ENCODE results near the gene PRELID3B.

The PRELID3B gene

GRCh38 chr20:59042151-59042795 is at the start of gene PRELID3B:
PRELID3B (minus strand) TSS chr20:59042786; CDS start chr20:59042730, 56 bp downstream.
- TF ChIP-seq, protein P1, sequence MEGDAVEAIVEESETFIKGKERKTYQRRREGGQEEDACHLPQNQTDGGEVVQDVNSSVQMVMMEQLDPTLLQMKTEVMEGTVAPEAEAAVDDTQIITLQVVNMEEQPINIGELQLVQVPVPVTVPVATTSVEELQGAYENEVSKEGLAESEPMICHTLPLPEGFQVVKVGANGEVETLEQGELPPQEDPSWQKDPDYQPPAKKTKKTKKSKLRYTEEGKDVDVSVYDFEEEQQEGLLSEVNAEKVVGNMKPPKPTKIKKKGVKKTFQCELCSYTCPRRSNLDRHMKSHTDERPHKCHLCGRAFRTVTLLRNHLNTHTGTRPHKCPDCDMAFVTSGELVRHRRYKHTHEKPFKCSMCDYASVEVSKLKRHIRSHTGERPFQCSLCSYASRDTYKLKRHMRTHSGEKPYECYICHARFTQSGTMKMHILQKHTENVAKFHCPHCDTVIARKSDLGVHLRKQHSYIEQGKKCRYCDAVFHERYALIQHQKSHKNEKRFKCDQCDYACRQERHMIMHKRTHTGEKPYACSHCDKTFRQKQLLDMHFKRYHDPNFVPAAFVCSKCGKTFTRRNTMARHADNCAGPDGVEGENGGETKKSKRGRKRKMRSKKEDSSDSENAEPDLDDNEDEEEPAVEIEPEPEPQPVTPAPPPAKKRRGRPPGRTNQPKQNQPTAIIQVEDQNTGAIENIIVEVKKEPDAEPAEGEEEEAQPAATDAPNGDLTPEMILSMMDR (IDR thresholded peaks at IDR 0.05) = no peak
- intact Hi-C loops (cut with DNase I; ENCODE audit: low total_unique reads) = no loop called here
- Histone ChIP-seq H3K36me3 (peaks cover 9 to 14% (median 11%) of the 10 kb centered on the region in 3 donors), H3K4me3 (peak within 1 kb of the TSS; percentile 70 to 78), H3K4me1 (peaks cover 0 to 33% (median 17%) of the 10 kb centered on the region in 4 donors), H3K27me3 (no peaks in the 10 kb centered on the region), H3K27ac (peak within 1 kb of the TSS; percentile 73 to 76), H3K9me3 (no peaks in the 10 kb centered on the region)
- peak; percentile 31 to 70 for DNase-seq

DNA sequence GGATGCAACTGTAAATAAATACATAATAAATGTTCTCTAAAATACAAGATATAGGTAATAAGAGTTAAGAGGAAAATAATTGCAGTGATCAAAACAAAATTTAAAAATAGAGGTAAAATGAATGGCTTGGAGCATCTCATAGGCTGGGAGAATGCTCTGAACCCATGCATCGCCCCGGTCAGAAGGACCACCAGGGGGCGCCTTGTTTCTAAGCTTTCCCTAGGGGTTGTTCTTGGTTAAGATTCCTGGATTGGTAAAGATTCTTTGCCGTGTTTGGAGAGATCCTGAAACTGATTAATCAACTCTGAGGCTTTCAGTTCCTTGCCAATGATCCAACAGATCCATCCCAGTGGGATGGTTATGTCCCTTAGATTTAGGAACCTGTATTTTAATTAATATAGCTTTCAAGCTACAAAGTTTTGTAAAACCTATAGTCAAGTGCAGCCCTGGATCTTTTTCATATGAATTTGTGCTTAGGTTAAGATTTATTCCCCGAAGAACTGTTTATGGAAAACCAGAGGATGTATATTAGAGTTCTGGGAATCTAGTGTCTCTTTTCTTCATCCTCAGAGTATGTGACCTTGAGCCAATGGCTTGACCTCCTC is 45.3 kb upstream of the PRELID3B start:
- peak; percentile 81 for DNase-seq
- Histone ChIP-seq H3K36me3 (no peaks in the 10 kb centered on the region), H3K4me1 (peaks cover 0 to 12% (median 7%) of the 10 kb centered on the region in 4 donors), H3K9me3 (no peaks in the 10 kb centered on the region), H3K27me3 (peaks cover 0 to 10% of the 10 kb centered on the region in 2 donors), H3K27ac (no peak overlapping the region), H3K4me3 (no peak overlapping the region)
- intact Hi-C loops (cut with DNase I; ENCODE audit: low total_unique reads) = loop anchor here (5.0 kb wide), 1 partner anchor 134 kb away; no protein-coding TSS in a partner anchor
- TF ChIP-seq, protein P1 (IDR thresholded peaks at IDR 0.05) = peak; percentile 75 to 83

- Histone ChIP-seq H3K36me3 (no peaks in the 10 kb centered on the region), H3K4me1 (peaks cover 0 to 12% (median 7%) of the 10 kb centered on the region in 4 donors), H3K27me3 (peaks cover 0 to 10% of the 10 kb centered on the region in 2 donors), H3K27ac (no peak overlapping the region), H3K9me3 (no peaks in the 10 kb centered on the region), H3K4me3 (no peak overlapping the region)
- DNase-seq = no peak
- TF ChIP-seq, protein P1 (IDR thresholded peaks at IDR 0.05) = no peak
- intact Hi-C loops (cut with DNase I; ENCODE audit: low total_unique reads) = loop anchor here (5.0 kb wide), 1 partner anchor 135 kb away; no protein-coding TSS in a partner anchor
Measured at GRCh38 chr20:59086923-59087322, 44.3 kb upstream of the PRELID3B start.

- intact Hi-C loops (cut with DNase I; ENCODE audit: low total_unique reads) = no loop called here
- DNase-seq = no peak
- TF ChIP-seq, protein P1 (IDR thresholded peaks at IDR 0.05) = no peak
- no peak overlapping the region for H3K27ac ChIP-seq
- H3K4me3 ChIP-seq = no peak overlapping the region
- no peaks in the 10 kb centered on the region for H3K36me3 ChIP-seq
- H3K27me3 ChIP-seq = peaks cover 0 to 10% of the 10 kb centered on the region in 2 donors
- no peaks in the 10 kb centered on the region for H3K9me3 ChIP-seq
- H3K4me1 ChIP-seq = peaks cover 0 to 12% (median 7%) of the 10 kb centered on the region in 4 donors
Measured at GRCh38 chr20:59084041-59084850, 41.7 kb upstream of the PRELID3B start.

GRCh38 chr20:59082981-59083380 is 40.4 kb upstream of the PRELID3B start:
- no peak for DNase-seq
- H3K4me3 ChIP-seq = no peak overlapping the region
- H3K27ac ChIP-seq = no peak overlapping the region
- no peaks in the 10 kb centered on the region for H3K36me3 ChIP-seq
- TF ChIP-seq, protein P1 (IDR thresholded peaks at IDR 0.05) = no peak
- peaks cover 0 to 10% of the 10 kb centered on the region in 2 donors for H3K27me3 ChIP-seq
- H3K9me3 ChIP-seq = no peaks in the 10 kb centered on the region
- H3K4me1 ChIP-seq = peaks cover 0 to 12% (median 7%) of the 10 kb centered on the region in 4 donors
- intact Hi-C loops (cut with DNase I; ENCODE audit: low total_unique reads) = no loop called here

All from tibial artery (tissue), 4 donors.